ENCODE results near the gene LIPE.

LIPE gene

DNA sequence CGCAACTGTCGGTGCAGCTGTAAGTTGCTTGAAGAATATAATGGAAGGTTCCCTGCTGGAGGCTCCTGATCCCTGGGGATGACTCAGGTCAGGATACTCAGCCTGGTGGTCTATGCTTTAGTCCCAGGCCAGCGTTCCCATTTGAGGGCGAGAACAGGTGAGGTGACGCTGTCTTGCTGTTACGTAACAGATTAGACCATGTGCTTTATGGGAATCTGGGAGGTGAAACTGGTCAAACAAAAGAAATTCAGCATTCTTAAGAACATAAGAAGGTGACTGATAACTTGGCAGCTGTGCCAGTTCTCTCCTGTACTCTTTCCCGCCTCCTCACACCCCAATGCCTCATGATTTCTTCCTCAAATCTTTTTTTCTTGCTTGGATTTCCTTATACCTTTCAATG, 15.6 kb upstream of the LIPE start, which contains the start of gene CXCL17:
Gene CXCL17, minus strand, starts transcription at position 114 of the 400 bp plus-strand sequence. CDS start 114 bp downstream, outside the sequence.
- no peak for DNase-seq

DNA sequence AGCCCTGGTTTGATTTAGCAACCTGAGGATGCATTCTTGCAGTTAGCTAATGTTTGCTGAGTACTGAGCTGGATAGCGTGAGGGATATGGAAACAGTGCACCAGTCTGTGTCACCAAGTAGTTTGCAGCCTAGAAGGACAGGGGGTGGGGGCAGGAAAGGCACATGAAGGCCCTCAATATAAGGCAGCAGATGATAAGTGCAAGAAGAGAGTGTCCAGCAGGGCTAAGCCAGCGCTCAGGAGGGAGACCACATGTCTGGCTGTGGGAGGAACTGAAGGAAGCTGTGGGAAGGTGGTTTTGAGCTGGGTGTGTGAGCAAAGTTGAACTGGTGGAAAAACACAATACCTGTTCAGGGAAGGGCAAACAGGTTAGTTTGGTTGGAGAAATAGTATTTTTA, 13.9 kb upstream of the LIPE start:
- DNase-seq: no peak

DNA sequence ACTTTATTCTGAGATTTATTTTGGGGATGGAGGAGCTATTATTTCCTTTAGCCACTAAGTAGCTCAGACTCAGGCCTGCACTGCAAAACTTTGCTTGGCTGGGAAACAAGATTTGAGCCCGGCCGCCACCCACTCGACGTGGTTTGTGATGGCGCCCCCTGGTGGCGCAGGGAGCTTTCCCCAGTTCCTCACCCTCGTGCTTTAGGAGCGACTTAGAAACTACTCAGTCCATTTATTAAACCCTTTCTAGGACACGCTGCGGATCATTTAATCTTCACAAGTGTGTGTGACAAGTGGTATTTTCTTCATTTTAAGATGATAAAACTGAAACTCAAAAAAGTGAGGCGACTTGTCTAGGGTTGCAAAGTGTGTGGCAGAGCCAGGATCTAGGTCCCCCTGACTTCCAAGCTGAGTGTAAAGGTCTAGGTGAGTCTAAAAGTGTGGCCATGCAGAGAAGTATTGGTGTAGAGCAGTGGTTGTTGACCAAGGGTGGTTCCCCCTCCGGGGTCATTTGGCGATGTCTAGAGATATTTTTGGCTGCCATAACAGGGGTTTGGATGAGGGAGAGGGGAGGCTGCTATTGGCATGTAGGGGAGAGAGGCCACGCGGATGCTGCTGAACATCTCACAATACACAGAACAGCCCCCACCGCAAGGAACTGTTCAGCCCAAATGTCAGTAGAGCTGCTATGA, 13.3 kb upstream of the LIPE start:
- DNase-seq: peak; percentile 82

DNA sequence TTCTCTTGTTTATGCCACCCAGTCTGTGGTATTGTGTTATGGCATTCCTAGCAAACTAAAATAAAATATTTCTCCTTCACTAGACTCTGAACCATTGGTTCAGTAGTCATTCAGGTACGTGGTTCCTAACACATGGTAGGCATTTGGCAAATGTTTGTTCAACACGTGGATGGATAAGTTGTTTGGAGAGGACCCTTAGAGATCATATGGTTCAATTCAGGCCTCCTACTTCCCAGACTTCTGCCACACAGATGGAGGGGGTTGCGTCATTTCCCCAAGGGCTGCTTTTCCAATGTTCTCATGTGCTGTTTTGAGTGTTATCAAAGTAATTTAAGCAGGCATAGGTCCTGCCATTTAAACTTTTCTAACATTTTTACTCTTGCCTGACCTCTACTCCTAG, 8.8 kb upstream of the LIPE start:
- DNase-seq: no peak

DNA sequence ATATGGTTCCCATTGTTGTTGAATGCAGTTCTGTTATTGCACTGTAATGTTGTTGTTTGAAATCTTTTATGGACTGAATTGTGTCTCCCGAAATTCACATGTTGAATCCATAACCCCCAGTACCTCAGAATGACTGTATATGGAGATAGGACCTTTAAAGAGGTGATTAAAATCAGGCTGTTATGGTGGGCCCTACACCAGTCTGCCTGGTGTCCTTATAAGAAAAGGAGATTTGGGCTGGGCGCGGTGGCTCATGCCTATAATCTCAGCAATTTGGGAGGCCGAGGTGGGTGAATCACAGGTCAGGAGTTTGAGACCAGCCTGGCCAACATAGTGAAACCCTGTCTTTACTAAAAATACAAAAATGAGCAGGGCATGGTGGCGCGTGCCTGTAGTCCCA, 8.1 kb upstream of the LIPE start:
- no peak for DNase-seq

DNA sequence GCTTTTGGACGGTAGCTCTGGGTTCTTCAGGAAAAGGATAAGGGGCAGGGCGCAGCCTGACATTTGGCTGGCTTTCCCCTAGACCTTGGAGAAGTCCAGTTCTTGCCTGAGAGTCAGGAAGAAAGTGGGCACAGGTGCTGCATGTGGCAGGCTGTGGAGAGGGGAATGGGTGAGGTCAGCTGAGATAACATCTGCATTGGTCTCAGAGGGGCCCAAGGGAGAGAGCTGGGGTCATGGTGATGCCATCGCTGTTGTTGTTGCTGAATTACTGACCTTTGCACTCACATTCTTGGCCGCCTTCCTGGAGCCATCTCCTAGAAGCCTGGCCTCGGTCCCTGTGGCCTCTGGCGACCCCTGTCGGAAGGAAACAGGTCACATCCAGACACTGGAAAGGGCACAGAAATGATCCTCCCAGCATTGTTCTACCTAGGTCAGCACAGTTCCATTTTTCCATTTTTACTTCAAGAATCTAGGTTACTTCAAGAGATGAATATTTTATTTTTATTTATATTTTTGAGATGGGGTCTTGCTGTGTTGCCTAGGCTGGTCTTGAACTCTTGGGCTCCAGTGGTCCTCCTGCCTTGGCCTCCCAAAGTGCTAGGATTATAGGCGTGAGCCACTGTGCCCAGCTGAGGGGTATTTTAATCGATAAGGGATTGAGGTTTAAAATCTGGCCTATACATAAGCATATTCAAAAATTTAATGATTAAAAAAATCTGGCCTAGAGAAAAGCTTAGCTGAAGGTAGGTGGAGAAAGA, 6.5 kb upstream of the LIPE start:
- peak; percentile 85 for DNase-seq

DNA sequence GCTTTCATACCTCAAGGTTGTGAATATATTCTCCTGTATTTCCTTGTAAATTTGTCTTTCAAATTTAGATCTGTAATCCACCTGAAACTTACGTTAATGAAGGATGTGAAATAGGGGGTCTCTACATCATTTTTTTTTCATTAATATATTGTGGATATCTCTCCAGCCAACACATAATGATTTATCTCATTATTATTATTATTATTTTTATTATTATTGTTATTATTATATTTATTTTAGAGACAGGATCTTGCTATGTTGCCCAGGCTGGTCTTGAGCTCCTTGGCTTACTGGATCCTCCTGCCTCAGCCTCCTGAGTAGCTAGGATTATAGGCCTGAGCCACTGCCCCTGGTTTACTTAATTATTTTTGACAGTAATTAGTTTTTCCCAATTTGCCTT, 4.3 kb upstream of the LIPE start:
- no peak for DNase-seq

DNA sequence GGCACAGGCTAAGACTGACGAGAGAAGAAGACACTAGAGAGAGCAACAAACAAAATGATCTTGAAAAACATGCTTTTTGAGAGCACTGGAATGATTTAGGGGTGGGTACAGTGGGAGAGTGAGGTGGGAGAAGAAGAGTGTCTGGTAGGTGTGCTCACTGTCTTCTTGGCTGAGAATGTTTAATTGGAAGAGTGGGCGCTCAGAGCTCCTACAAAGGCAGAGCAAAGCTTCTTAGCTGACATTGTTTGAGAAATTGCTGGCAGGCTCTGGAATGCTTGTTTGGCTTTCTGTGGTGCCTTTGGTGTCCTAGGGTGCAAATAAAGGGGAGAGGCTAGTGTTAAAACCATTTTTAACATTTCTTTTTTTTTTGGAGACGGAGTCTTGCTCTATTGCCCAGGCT, 1.5 kb upstream of the LIPE start:
- no peak for DNase-seq

DNA sequence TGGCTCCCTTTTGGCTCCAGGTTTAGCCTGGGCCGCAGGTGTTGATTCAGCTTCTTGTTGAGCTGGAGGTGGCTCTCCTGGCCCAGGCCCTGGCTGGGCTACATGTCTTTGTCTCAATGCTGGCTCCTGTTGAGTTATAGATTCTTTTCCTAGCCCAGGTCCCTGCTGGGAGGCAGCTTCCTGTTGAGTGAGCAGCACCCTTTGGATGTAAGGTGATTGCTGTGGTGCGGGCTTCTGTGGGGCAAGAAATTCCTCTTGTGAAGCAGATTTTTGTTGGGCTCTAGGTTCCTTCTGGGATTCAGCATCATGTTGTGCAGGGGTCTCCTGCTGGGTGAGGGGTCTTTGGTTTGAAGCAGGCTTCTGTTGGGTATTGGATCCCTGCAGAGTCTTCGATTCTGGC, 545 bp downstream of the LIPE start:
- DNase-seq: no peak

DNA sequence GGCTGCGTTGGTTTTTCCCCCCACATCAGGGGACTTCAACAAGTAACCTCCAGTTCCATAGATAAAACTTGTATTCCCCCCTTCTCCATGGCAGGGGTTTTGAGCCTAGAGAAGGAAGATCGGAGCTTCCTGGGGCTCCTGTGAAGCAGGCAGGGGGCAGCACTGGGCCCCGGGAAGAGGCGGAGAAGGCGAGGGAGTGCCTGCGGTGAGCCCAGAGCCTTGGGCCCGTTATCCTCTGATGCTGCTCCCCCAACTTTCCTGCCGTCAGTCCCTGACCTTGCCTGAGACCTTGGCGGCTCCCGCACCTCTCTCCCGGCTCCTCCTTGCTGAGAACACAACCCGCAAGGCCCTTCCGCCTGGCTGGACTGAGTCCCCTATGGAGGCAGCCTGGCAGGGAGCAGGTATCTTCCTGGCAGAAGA, 2.5 kb downstream of the LIPE start:
- no peak for DNase-seq

DNA sequence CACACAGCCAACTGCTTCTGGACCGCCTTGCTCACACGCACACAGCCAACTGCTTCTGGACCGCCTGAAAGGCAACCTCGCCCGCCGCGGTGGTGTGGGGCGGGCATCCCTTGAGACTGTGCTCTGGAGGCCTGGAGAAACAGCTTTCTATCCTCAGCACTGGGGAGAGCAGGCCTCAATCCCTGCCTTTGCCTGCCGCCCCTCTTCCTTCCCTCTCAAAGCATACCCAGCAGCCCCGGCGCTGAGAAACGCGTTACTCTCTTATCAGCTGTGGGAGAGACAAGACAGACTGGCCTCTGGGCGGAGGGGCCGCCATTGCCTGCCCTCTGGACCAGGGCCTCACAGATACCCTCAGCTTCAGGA, 2.9 kb downstream of the LIPE start:
- no peak for DNase-seq

DNA sequence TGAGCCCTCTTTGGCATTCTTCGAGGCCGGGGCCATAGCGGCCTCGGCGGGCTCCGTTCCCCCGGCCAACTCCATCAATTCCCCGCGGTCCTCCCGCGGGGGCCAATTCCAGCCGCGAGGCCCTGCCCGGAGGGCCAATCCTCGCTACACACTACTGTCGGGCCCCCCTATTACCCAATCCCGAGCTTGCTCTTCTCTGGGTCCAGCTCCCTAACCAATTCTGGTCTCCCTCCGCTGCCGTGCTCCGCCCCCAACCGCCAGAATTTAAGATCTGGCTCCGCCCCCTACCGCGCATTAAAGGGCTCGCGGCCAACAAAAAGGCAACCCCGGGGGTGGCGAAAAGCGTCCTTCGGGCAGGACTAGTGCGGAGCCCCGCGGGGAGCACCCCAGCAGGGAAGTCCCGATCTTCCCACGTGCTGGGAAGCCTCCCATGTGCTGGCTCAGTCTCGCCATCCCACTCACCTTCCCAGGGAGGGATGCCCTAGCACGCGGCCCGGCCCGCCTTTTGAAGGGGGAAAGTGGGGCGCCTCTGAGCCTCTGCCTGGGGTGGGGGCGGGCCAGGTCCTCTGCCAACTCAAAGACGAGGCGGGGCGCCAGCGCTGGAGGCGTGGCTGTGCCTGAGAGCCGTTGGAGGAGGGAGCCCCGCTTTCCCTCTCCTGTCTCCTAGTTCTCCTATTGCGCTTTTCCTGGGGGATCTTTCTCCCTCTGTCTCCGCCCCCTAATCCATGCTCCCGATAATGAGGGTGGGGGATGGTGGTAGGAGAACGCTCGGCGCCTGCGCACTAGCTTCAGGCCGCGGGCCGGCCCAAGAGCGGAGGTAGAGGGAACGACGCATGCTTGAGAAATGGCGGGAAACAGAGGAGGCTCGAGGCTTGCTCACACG, 3.5 kb downstream of the LIPE start:
- peak; percentile 84 for DNase-seq

DNA sequence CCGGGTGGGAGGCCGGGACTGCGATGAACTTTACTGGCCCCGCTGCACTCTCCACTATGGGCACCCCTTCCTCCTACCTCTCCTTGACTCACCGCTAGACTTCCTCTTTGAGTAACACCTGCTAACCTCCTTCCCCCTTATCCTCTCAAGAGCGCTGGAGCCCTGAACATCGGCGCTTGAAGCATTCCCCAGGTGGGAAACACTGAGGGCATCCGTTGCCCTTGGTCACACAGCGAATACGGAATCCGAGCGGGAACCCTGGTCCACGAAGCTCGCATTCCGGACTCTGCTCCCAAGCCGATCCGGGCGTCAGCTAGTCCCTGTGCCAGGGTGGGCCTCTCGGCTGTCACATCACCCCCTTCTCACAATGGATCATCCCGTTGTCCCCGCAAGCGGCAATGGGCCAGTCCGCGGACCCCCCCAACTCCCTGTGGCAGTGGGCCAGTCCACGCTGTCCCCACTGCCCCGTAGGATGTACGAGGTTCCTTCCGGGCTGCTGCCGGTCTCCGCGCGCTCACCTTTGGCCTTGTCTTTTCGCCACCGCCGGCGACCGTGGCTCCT, 4.2 kb downstream of the LIPE start:
- no peak for DNase-seq

DNA sequence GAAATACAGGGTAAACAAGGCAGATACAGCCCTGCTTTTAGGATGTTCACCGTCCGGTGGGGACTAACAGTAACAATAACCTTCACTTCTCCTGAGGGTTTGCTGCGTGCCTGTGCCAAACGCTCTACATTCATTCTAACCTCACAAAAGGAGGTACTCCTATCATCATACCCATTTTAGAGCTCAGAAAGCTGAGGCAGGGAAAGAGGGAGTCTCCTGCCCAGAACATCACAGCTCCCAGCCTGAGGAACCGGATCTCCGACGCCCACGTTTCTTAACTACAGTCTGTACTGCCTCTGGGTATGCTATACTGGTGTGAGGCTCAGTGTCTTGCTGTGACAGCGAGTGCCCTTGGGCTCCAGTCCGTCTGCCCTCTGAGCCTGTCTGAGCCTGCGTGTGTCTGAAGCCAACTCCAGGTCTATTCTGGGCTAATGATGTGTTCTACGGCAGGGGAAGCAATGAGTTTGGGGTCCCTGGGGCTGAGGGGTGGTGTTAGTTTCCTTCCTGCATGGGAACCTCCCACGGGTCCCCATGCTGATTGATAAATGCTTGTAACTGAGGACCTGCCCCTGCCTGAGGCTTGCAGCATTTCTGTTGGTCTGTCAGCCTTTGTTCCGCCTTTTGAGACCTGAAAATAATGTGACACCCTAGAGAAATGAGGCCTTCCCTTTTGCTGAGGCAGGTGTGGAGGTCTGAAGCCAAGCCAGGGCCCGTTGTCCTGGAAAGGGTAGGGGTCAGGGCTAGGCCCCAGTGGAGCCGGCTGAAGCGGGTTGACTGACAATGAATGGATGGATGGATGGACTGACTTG, 4.9 kb downstream of the LIPE start:
- no peak for DNase-seq

DNA sequence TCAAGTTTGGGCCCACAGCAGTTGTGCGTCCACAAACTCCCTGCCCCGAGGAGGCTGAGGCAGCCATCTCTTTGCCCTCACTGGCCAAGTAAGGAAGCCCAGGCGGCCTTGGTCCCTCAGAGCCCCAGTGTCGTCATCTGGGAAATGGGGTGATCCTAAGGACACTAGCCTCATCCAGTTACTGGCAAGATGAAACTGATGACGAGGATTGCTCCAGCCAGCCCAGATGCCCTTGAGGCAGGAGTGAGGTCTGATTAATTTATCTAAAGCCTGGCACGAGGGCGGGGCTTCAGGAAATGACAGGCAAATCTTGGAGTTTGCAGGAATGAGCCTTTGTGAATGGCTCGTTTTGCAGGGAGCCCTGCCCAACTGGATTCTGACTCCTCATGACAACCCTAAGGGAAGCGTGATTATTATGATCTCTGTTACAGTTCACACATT, 5.6 kb downstream of the LIPE start:
- DNase-seq: no peak

DNA sequence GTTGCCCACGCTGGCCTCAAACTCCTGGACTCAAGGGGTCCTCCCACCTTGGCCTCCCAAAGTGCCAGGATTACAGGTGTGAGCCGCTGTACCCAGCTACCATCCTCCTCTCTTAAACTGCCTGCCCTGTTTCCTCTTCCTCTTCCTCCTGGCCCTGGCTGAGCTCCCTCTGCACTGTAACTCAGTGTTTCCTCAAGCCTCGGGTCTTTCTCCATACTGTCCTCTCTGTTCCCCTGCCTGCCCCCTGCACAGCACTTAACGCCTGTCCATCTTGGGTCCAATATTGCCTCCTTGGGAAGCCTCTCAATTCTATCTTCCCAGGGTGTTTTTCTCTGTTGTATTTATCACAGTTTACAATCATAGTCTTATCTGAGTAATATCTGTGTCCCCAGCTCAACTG, 6.1 kb downstream of the LIPE start:
- DNase-seq: no peak

DNA sequence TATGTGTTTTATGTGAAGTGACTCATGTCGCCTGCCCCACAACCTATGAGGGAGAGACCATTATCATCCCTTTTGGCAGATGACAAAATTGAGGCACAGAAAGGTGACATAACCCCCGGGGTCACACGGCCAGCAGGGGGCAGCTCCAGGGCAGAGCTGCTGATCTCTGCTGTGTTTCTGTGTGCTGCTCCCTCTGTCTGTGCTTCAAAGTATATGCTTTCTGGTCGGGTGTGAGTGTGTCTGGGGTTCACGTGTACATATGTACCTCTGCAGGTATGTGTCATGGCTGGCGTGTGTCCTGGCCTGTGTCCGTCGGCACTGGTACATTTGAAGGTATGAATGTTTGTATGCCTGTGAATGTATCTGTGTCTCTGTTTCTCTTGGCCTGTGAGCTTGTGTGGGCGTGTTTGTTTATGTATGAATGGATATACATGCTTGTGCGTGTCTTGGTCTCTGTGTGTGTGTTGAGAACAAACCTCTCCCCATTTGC, 7.1 kb downstream of the LIPE start:
- DNase-seq: peak; percentile 77

DNA sequence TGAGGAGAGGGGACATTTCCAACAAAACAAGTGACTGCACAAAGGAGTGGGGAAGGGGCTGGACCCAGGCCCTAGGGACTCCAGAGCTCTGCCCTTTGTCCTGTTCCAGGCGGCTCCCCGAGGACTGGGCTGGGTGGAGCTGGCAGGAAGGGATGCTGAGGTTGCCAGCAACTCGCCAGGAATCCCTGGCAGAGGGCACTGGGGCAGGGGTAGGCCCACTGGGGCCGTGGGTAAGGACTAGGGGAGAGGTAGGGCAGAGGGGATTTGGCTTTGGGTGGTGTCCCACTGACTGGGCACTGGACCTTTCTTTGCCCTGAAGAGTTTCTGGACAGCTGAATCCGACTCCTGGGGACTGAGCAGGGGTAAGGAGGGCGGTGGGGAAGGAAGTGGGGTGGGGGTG, 7.9 kb downstream of the LIPE start:
- no peak for DNase-seq

DNA sequence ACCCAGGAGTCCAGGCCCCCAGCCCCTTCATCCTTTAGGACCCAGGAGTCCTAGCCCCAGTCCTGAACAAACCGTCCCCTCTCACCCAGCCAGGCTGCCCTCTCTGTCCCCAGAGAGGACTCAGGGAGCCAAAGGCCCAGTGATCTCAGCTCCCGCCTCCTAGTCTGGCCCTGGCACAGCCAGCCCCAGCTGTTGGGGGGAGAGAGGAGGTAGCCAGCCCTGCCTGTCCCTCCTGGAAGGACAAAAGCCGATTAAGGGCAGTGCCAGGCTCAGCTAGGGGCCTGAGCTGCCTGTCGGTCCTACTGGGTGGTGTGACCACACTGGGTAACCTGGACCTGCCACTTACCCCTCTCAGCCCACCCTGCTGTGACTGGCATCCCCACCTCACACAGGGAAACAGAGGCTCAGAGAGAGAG, 14.5 kb downstream of the LIPE start:
- no peak for DNase-seq

DNA sequence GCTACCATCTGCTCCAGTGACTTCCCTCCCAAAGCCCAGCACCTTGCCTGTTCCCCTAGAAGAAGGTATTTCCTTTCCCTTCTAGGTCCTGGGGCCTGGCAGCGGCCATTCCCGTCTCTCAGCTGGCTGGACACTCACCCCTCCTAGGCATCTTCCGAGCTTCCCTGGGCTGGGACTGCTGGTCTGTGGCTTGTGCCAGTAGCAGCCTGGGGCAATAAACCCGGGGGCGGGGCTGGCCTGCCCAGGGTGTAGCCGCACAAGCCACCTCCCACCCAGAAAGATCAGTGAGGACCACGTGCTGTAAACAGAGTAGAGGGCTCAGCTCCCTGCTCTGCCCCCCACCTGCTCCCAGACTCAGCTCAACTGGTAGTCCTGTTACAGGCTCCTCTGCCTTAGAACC, 15.0 kb downstream of the LIPE start:
- peak; percentile 74 for DNase-seq

DNA sequence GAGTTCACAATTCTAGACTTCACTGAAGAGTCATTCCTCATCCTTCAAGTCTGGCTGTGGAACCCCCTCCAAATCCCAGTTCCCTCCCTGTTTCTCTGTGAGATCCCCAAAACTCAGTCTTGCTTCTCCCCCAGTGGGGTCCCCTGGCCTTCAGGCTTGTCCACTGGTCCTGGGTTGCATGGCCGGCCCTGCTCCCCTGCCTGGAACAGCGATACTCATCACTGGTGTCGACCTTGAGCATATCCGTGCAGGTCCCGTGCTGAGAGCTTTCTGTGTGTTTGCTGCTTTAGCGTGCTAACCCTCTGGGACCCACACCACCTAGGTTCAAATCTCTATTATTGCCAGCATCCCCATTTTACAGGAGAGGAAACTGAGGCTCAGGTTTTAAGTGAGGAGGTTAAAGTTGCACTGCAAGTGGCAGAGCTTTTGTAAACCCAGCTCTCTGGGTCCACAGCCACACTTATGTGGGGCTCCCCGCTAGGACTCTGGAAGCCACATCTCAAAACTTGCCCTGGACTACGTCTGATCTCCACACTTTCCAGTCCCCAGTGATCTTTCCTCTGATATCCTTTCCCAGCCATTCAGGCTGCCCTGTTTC, 15.5 kb downstream of the LIPE start:
- DNase-seq: no peak

DNA sequence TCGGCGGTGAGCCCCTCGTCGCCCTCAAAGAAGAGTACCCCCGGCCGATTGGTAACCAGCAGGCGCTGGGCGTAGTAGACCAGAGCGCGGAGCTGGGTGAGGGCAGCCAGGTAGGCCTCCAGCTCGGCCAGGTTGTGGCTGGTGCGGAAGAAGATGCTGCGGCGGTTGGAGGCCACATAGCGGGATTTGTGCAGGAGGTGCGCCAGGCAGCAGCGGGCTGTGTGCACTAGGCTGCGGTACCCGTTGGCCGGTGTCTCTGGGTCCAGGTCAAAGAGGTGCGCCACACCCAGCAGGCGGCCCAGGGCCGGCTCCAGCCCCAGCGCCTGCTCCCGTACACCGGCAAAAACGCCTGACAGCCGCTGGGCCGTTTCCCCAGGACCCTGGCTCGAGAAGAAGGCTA, 16.8 kb downstream of the LIPE start:
- no peak for DNase-seq

All from islet precursor cell (in vitro differentiated cells).